GM23338 (cell line): Measurements from ENCODE around the gene LSM12. TPM values are rescaled to one million over a fixed set of nuclear protein-coding genes. Genes with fewer than 3 reads are reported as not detected.
A peak's percentile ranks its signal among the peaks of the same experiment; 100 is the strongest.

ENCODE experiments used
- ATAC-seq: fragments of 200-7000 bp; cut with Tn5 transposase; 3 replicates; pipeline ENCODE4 v1.9.1; 2020
- DNase-seq: peaks from one replicate; pipeline ENCODE4 v3.0.0-alpha.2; 2015; ENCODE audit warnings: low spot score
- H2AFZ ChIP-seq: fragments of 200-600 bp; sonication (generic); 2 replicates; pipeline ENCODE4 v1.8.0; 2016; ENCODE audit warnings: antibody characterized with exemption, mild to moderate bottlenecking, moderate library complexity
- H3F3A ChIP-seq: fragments of 200-600 bp; sonication (generic); replicated peaks from 2 replicates; pipeline ENCODE4 v1.8.0; 2017; ENCODE audit warnings: antibody characterized with exemption, mixed run types, low read depth
- H3K27ac ChIP-seq: fragments of 200-600 bp; sonication (generic); 2 replicates; pipeline ENCODE4 v1.6.1; 2016; ENCODE audit warnings: low read depth
- H3K27me3 ChIP-seq: fragments of 200-600 bp; sonication (generic); 2 replicates; pipeline ENCODE4 v1.8.0; 2016; ENCODE audit warnings: mild to moderate bottlenecking, mixed run types, moderate library complexity; ENCODE audit not compliant: insufficient read depth
- H3K36me3 ChIP-seq: fragments of 200-600 bp; sonication (generic); 2 replicates; pipeline ENCODE4 v1.8.0; 2016; ENCODE audit warnings: mild to moderate bottlenecking; ENCODE audit not compliant: insufficient read depth
- H3K4me1 ChIP-seq: fragments of 200-600 bp; sonication (generic); 2 replicates; pipeline ENCODE4 v1.8.0; 2016; ENCODE audit warnings: mild to moderate bottlenecking, moderate library complexity; ENCODE audit not compliant: insufficient read depth
- H3K4me2 ChIP-seq: fragments of 200-600 bp; sonication (generic); 2 replicates; pipeline ENCODE4 v1.7.1; 2017; ENCODE audit warnings: mixed run types
- H3K4me3 ChIP-seq: fragments of 200-600 bp; sonication (generic); 2 replicates; pipeline ENCODE4 v1.6.1; 2016; ENCODE audit warnings: mixed run types
- H3K79me2 ChIP-seq: fragments of 200-600 bp; sonication (generic); replicated peaks from 2 replicates; pipeline ENCODE4 v1.8.0; 2017; ENCODE audit warnings: mild to moderate bottlenecking; ENCODE audit not compliant: insufficient read depth
- H3K9me2 ChIP-seq: fragments of 200-600 bp; sonication (generic); 2 replicates; pipeline ENCODE4 v1.8.0; 2017; ENCODE audit not compliant: insufficient read depth
- H4K20me1 ChIP-seq: fragments of 200-600 bp; sonication (generic); replicated peaks from 2 replicates; pipeline ENCODE4 v1.8.0; 2017; ENCODE audit warnings: mild to moderate bottlenecking; ENCODE audit not compliant: insufficient read depth
- H3K27ac Mint-ChIP-seq: 2 replicates; pipeline ENCODE4 v1.8.0; 2020; ENCODE audit warnings: inconsistent platforms, mild to moderate bottlenecking, moderate library complexity, mixed read lengths
- H3K27me3 Mint-ChIP-seq: 3 replicates; pipeline ENCODE4 v1.8.0; 2022; ENCODE audit warnings: low read depth, mild to moderate bottlenecking, moderate library complexity, mixed read lengths, inconsistent platforms; ENCODE audit not compliant: insufficient read depth, poor library complexity
- H3K36me3 Mint-ChIP-seq: 3 replicates; pipeline ENCODE4 v1.8.0; 2021; ENCODE audit warnings: low read depth, mild to moderate bottlenecking, inconsistent platforms, moderate library complexity, mixed read lengths
- H3K4me1 Mint-ChIP-seq: 3 replicates; pipeline ENCODE4 v1.8.0; 2020; ENCODE audit warnings: mild to moderate bottlenecking, inconsistent platforms, mixed read lengths
- H3K4me3 Mint-ChIP-seq: 3 replicates; pipeline ENCODE4 v1.8.0; 2021; ENCODE audit warnings: moderate library complexity, mild to moderate bottlenecking, inconsistent platforms, mixed read lengths
- H3K9me3 Mint-ChIP-seq: 3 replicates; pipeline ENCODE4 v1.8.0; 2020; ENCODE audit warnings: moderate library complexity, mild to moderate bottlenecking, inconsistent platforms, mixed read lengths
- CREB1 ChIP-seq: fragments of 250-450 bp; sonication (Bioruptor Pico); IDR thresholded peaks from 2 replicates; pipeline ENCODE4 v1.5.0; 2020; ENCODE audit warnings: low read depth, mild to moderate bottlenecking, moderate library complexity
- JUNB ChIP-seq: IDR thresholded peaks from one replicate; pipeline ENCODE4 v1.6.1; 2016; ENCODE audit warnings: antibody characterized with exemption; ENCODE audit not compliant: unreplicated experiment
- STAT1 ChIP-seq: IDR thresholded peaks from one replicate; pipeline ENCODE4 v1.6.1; 2016; ENCODE audit warnings: antibody characterized with exemption; ENCODE audit not compliant: unreplicated experiment
- ZNF114 ChIP-seq: fragments of 250-450 bp; sonication (Bioruptor Pico); IDR thresholded peaks from 2 replicates; pipeline ENCODE4 v1.5.0; 2020; ENCODE audit warnings: mild to moderate bottlenecking, moderate library complexity
- ZNF331 ChIP-seq: fragments of 250-450 bp; sonication (Bioruptor Pico); IDR thresholded peaks from 2 replicates; pipeline ENCODE4 v1.5.0; 2020; ENCODE audit warnings: low read depth, mild to moderate bottlenecking, moderate library complexity
- polyA plus RNA-seq: library from polyadenylated mRNA; unstranded; fragments of >200 nt; fragmentation: Nextera tagmentation; extraction: Ambion mirVana; gene quantifications from 2 replicates; pipeline ENCODE4 v1.2.1, GENCODE V29; 2016
- total RNA-seq: library from RNA; depleted of rRNA; stranded (reverse); fragments of >200 nt; shearing (Covaris generic); gene quantifications from 2 replicates; pipeline ENCODE4 v1.2.3, GENCODE V29; 2014
- TF ChIP-seq, protein P1 (sequence below): IDR thresholded peaks from one replicate; pipeline ENCODE4 v1.6.1; 2018; ENCODE audit warnings: antibody characterized with exemption; ENCODE audit not compliant: unreplicated experiment

The LSM12 gene
- total and polyA plus RNA-seq, 2 experiments from 2014 or later: 72.7 to 241 TPM

GRCh38 chr17:44062871-44063270, 3.6 kb downstream of the LSM12 start (continued):
- TF ChIP-seq, protein P1, sequence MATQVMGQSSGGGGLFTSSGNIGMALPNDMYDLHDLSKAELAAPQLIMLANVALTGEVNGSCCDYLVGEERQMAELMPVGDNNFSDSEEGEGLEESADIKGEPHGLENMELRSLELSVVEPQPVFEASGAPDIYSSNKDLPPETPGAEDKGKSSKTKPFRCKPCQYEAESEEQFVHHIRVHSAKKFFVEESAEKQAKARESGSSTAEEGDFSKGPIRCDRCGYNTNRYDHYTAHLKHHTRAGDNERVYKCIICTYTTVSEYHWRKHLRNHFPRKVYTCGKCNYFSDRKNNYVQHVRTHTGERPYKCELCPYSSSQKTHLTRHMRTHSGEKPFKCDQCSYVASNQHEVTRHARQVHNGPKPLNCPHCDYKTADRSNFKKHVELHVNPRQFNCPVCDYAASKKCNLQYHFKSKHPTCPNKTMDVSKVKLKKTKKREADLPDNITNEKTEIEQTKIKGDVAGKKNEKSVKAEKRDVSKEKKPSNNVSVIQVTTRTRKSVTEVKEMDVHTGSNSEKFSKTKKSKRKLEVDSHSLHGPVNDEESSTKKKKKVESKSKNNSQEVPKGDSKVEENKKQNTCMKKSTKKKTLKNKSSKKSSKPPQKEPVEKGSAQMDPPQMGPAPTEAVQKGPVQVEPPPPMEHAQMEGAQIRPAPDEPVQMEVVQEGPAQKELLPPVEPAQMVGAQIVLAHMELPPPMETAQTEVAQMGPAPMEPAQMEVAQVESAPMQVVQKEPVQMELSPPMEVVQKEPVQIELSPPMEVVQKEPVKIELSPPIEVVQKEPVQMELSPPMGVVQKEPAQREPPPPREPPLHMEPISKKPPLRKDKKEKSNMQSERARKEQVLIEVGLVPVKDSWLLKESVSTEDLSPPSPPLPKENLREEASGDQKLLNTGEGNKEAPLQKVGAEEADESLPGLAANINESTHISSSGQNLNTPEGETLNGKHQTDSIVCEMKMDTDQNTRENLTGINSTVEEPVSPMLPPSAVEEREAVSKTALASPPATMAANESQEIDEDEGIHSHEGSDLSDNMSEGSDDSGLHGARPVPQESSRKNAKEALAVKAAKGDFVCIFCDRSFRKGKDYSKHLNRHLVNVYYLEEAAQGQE: no peak
- TF ChIP-seq ZNF331 (CRISPR knock-in tag): no peak

GRCh38 chr17:44061446-44061845, 5.0 kb downstream of the LSM12 start:
- Mint-ChIP-seq H3K4me3 (no peak overlapping the region), H3K27me3 (peaks cover 2% of the 10 kb centered on the region), H3K36me3 (peaks cover 78% of the 10 kb centered on the region), H3K27ac (no peak overlapping the region), H3K9me3 (no peaks in the 10 kb centered on the region; the same call in 2 of the 3 replicates), H3K4me1 (peaks cover 18% of the 10 kb centered on the region)
- Histone ChIP-seq H3K27me3 (no peaks in the 10 kb centered on the region), H3K4me3 (no peak overlapping the region), H3F3A (peaks cover 19% of the 10 kb centered on the region; the same call in 1 of the 2 replicates), H3K27ac (0 out of 2 replicates have a peak overlapping the region, but pooled peaks have one; percentile 59), H3K79me2 (peaks cover 98% of the 10 kb centered on the region), H3K4me2 (no peak overlapping the region), H2AFZ (no peak overlapping the region), H4K20me1 (peaks cover 71% of the 10 kb centered on the region), H3K9me2 (no peaks in the 10 kb centered on the region), H3K4me1 (peaks cover 10% of the 10 kb centered on the region), H3K36me3 (peaks cover 54% of the 10 kb centered on the region)
- ATAC-seq (no peak), DNase-seq (no peak)
- no peak for TF ChIP-seq JUNB

GRCh38 chr17:44059101-44059892, 7.2 kb downstream of the LSM12 start:
- no peak for ATAC-seq
- H3K36me3 ChIP-seq: peaks cover 54% of the 10 kb centered on the region
- H3K4me2 ChIP-seq: no peak overlapping the region
- Mint-ChIP-seq H3K9me3 (no peaks in the 10 kb centered on the region), H3K27me3 (no peaks in the 10 kb centered on the region), H3K36me3 (peaks cover 89% of the 10 kb centered on the region), H3K4me1 (peaks cover 13% of the 10 kb centered on the region), H3K4me3 (no peak overlapping the region), H3K27ac (no peak overlapping the region)
- H3K27ac ChIP-seq: no peak overlapping the region
- no peaks in the 10 kb centered on the region for H3K27me3 ChIP-seq
- H3K4me3 ChIP-seq: no peak overlapping the region
- no peak for DNase-seq
- peaks cover 73% of the 10 kb centered on the region for H4K20me1 ChIP-seq
- no peak overlapping the region for H2AFZ ChIP-seq
- peaks cover 9% of the 10 kb centered on the region; the same call in 1 of the 2 replicates for H3F3A ChIP-seq
- no peaks in the 10 kb centered on the region for H3K9me2 ChIP-seq
- H3K4me1 ChIP-seq: peaks cover 2% of the 10 kb centered on the region; the same call in 1 of the 2 replicates
- H3K79me2 ChIP-seq: peaks cover 99% of the 10 kb centered on the region
- no peak for TF ChIP-seq ZNF114 (CRISPR knock-in tag)
- no peak for TF ChIP-seq ZNF331 (CRISPR knock-in tag)
- TF ChIP-seq CREB1 (CRISPR knock-in tag): no peak
- no peak for TF ChIP-seq STAT1
- TF ChIP-seq, protein P1: no peak
